ENCODE data around the gene B3GNT5. TPM values are rescaled to one million over a fixed set of nuclear protein-coding genes. Genes with fewer than 3 reads are reported as not detected.

B3GNT5 gene
- total RNA-seq, 3 donors from 2014 or later: 3.0 to 12.1 (median 6.2) TPM

- H3K9me3 ChIP-seq: no peaks in the 10 kb centered on the region
- no peak for DNase-seq (ENCODE audit: low spot score in 2 of 2)
- no peaks in the 10 kb centered on the region for H3K4me1 ChIP-seq
- no peaks in the 10 kb centered on the region for H3K27me3 ChIP-seq
- H3K36me3 ChIP-seq: no peaks in the 10 kb centered on the region
- H3K4me3 ChIP-seq: no peak overlapping the region
- TF ChIP-seq POLR2A (IDR thresholded peaks at IDR 0.05): no peak
- no peak for TF ChIP-seq CTCF (IDR thresholded peaks at IDR 0.05)
- no peak for TF ChIP-seq POLR2AphosphoS5 (IDR thresholded peaks at IDR 0.05)
- no peak overlapping the region for H3K27ac ChIP-seq
- intact Hi-C loops (cut with DNase I; ENCODE audit: low total_unique reads): no loop called here
These were observed 13.4 kb downstream of the B3GNT5 start for GRCh38 chr3:183266454-183266853.

- no peak for DNase-seq (ENCODE audit: low spot score in 2 of 2)
- Histone ChIP-seq H3K27ac (no peak overlapping the region), H3K36me3 (no peaks in the 10 kb centered on the region), H3K27me3 (no peaks in the 10 kb centered on the region), H3K4me3 (no peak overlapping the region), H3K9me3 (no peaks in the 10 kb centered on the region), H3K4me1 (no peaks in the 10 kb centered on the region)
- no peak for TF ChIP-seq POLR2AphosphoS5 (IDR thresholded peaks at IDR 0.05)
- intact Hi-C loops (cut with DNase I; ENCODE audit: low total_unique reads): no loop called here
These were observed 14.1 kb downstream of the B3GNT5 start for GRCh38 chr3:183267140-183267539.

DNA sequence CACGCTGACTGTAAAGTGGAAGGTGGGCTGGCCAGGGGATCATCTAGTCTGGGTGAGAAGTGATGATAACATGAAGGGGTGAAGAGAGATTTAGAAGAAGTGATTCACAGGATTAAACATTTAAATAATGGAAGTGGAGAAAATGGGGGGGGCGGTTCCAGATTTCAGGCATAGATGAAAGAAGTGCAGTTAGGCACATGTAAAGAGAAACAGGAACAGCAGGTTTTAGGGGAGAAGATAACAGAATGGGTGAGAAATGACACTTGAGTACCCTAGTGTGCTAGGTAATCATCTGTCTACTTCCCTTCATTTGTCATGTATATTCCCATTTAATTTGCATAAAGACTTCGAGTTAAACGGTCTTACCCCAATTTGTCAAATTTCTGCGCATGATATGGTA is 15.3 kb downstream of the B3GNT5 start:
- H3K4me1 ChIP-seq: no peaks in the 10 kb centered on the region
- H3K27ac ChIP-seq: no peak overlapping the region
- TF ChIP-seq CTCF (IDR thresholded peaks at IDR 0.05) (no peak), POLR2AphosphoS5 (IDR thresholded peaks at IDR 0.05) (no peak), POLR2A (IDR thresholded peaks at IDR 0.05) (no peak)
- H3K36me3 ChIP-seq: no peaks in the 10 kb centered on the region
- H3K4me3 ChIP-seq: no peak overlapping the region
- H3K27me3 ChIP-seq: no peaks in the 10 kb centered on the region
- DNase-seq (ENCODE audit: low spot score in 2 of 2): no peak
- no peaks in the 10 kb centered on the region for H3K9me3 ChIP-seq
- intact Hi-C loops (cut with DNase I; ENCODE audit: low total_unique reads): no loop called here

- no peaks in the 10 kb centered on the region for H3K36me3 ChIP-seq
- no peak for DNase-seq (ENCODE audit: low spot score in 2 of 2)
- intact Hi-C loops (cut with DNase I; ENCODE audit: low total_unique reads): no loop called here
- H3K27me3 ChIP-seq: no peaks in the 10 kb centered on the region
- H3K9me3 ChIP-seq: no peaks in the 10 kb centered on the region
- no peak overlapping the region for H3K27ac ChIP-seq
- H3K4me1 ChIP-seq: no peaks in the 10 kb centered on the region
- TF ChIP-seq CTCF (IDR thresholded peaks at IDR 0.05) (no peak), POLR2AphosphoS5 (IDR thresholded peaks at IDR 0.05) (no peak), POLR2A (IDR thresholded peaks at IDR 0.05) (no peak)
- H3K4me3 ChIP-seq: no peak overlapping the region
These were observed 16.3 kb downstream of the B3GNT5 start for GRCh38 chr3:183269345-183269744.

- TF ChIP-seq POLR2AphosphoS5 (IDR thresholded peaks at IDR 0.05) (no peak), CTCF (IDR thresholded peaks at IDR 0.05) (no peak), POLR2A (IDR thresholded peaks at IDR 0.05) (no peak)
- Histone ChIP-seq H3K27ac (no peak overlapping the region), H3K27me3 (no peaks in the 10 kb centered on the region), H3K9me3 (no peaks in the 10 kb centered on the region), H3K36me3 (no peaks in the 10 kb centered on the region), H3K4me1 (no peaks in the 10 kb centered on the region), H3K4me3 (no peak overlapping the region)
- DNase-seq (ENCODE audit: low spot score in 2 of 2): no peak
- intact Hi-C loops (cut with DNase I; ENCODE audit: low total_unique reads): no loop called here
These were observed 17.3 kb downstream of the B3GNT5 start for GRCh38 chr3:183270344-183270743.

DNA sequence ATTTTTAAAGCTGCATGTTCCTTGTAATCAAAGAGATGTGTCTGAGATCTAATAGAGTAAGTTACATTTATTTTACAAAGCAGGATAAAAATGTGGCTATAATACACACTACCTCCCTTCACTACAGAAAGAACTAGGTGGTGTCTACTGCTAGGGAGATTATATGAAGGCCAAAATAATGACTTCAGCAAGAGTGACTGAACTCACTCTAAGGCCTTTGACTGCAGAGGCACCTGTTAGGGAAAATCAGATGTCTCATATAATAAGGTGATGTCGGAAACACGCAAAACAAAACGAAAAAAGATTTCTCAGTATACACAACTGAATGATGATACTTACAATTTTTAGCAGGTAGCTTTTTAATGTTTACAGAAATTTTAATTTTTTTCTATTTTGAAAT is 19.1 kb downstream of the B3GNT5 start:
- TF ChIP-seq CTCF (IDR thresholded peaks at IDR 0.05) (no peak), POLR2AphosphoS5 (IDR thresholded peaks at IDR 0.05) (no peak), POLR2A (IDR thresholded peaks at IDR 0.05) (no peak)
- Histone ChIP-seq H3K36me3 (no peaks in the 10 kb centered on the region), H3K4me3 (no peak overlapping the region), H3K27me3 (no peaks in the 10 kb centered on the region), H3K9me3 (no peaks in the 10 kb centered on the region), H3K4me1 (no peaks in the 10 kb centered on the region), H3K27ac (no peak overlapping the region)
- intact Hi-C loops (cut with DNase I; ENCODE audit: low total_unique reads): no loop called here
- DNase-seq (ENCODE audit: low spot score in 2 of 2): no peak

Data from breast epithelium (tissue), 4 donors.